Liver (tissue), 9 donors: ENCODE data around the gene ARMH3. TPM values are rescaled to one million over a fixed set of nuclear protein-coding genes. Genes with fewer than 3 reads are reported as not detected.
A peak's percentile ranks its signal among the peaks of the same experiment; 100 is the strongest.

ENCODE experiments used
- DNase-seq: peaks from one replicate; pipeline ENCODE4 v3.0.0-alpha.2; 2017; ENCODE audit warnings: low spot score
- H3K27ac ChIP-seq, 2 donors: one replicate each; pipeline ENCODE4 v1.7.0; 2013; ENCODE audit warnings: inconsistent platforms in 2 of 2, low read length in 2 of 2, control low read depth in 1 of 2, low read depth in 1 of 2, mild to moderate bottlenecking in 1 of 2
- H3K27me3 ChIP-seq, 4 donors: one replicate each; pipeline versions ENCODE4 v1.6.1 to v1.7.0; 2013; ENCODE audit warnings: low read length in 3 of 4, inconsistent platforms in 1 of 4, mild to moderate bottlenecking in 1 of 4, moderate library complexity in 1 of 4; ENCODE audit not compliant: control insufficient read depth in 4 of 4, insufficient read depth in 4 of 4
- H3K36me3 ChIP-seq, 4 donors: one replicate each; pipeline versions ENCODE4 v1.6.1 to v1.7.0; 2013; ENCODE audit warnings: low read length in 3 of 4, mild to moderate bottlenecking in 3 of 4, low read depth in 1 of 4, moderate library complexity in 1 of 4; ENCODE audit not compliant: control insufficient read depth in 4 of 4, insufficient read depth in 3 of 4
- H3K4me1 ChIP-seq, 4 donors: one replicate each; pipeline versions ENCODE4 v1.6.1 to v1.7.0; 2013; ENCODE audit warnings: low read length in 3 of 4, mild to moderate bottlenecking in 3 of 4, moderate library complexity in 1 of 4; ENCODE audit not compliant: control insufficient read depth in 4 of 4, insufficient read depth in 4 of 4
- H3K4me3 ChIP-seq, 3 donors: one replicate each; pipeline versions ENCODE4 v1.6.1 to v1.7.0; 2013; ENCODE audit warnings: low read length in 3 of 3, control low read depth in 1 of 3, low read depth in 1 of 3, mild to moderate bottlenecking in 1 of 3
- H3K9ac ChIP-seq, 2 donors: one replicate each; pipeline ENCODE4 v1.7.0; 2013; ENCODE audit warnings: low read length in 2 of 2, mild to moderate bottlenecking in 2 of 2, moderate library complexity in 2 of 2, control low read depth in 1 of 2, low read depth in 1 of 2
- H3K9me3 ChIP-seq, 4 donors: one replicate each; pipeline versions ENCODE4 v1.6.1 to v1.7.0; 2013; ENCODE audit warnings: low read length in 3 of 4; ENCODE audit not compliant: control insufficient read depth in 4 of 4
- EGR1 ChIP-seq, 2 donors: IDR thresholded peaks; 2 replicates each; pipeline ENCODE4 v1.6.1; 2016 to 2018; ENCODE audit warnings: antibody characterized with exemption in 2 of 2, low read depth in 2 of 2
- FOXA1 ChIP-seq: IDR thresholded peaks from 2 replicates; pipeline ENCODE4 v1.6.1; 2016; ENCODE audit warnings: antibody characterized with exemption
- FOXA2 ChIP-seq: IDR thresholded peaks from 2 replicates; pipeline ENCODE4 v1.6.1; 2016; ENCODE audit warnings: antibody characterized with exemption
- GABPA ChIP-seq, 2 donors: IDR thresholded peaks in 1 of 2; conservative IDR thresholded peaks in 1 of 2; 2 replicates each; pipeline ENCODE4 v1.6.1; 2016; ENCODE audit warnings: antibody characterized with exemption in 2 of 2, mild to moderate bottlenecking in 1 of 2, moderate library complexity in 1 of 2
- HNF4A ChIP-seq, 2 donors: conservative IDR thresholded peaks; 2 replicates each; pipeline ENCODE4 v1.6.1; 2016; ENCODE audit warnings: antibody characterized with exemption in 2 of 2, mild to moderate bottlenecking in 2 of 2
- HNF4G ChIP-seq: IDR thresholded peaks from 2 replicates; pipeline ENCODE4 v1.6.1; 2016; ENCODE audit warnings: antibody characterized with exemption
- JUND ChIP-seq, 2 donors: IDR thresholded peaks; 2 replicates each; pipeline ENCODE4 v1.6.1; 2016; ENCODE audit warnings: antibody characterized with exemption in 2 of 2
- NR2F2 ChIP-seq: IDR thresholded peaks from 2 replicates; pipeline ENCODE4 v1.6.1; 2016; ENCODE audit warnings: antibody characterized with exemption
- RAD21 ChIP-seq, 2 donors: IDR thresholded peaks; 2 replicates each; pipeline ENCODE4 v1.6.1; 2016; ENCODE audit warnings: antibody characterized with exemption in 2 of 2, mild to moderate bottlenecking in 2 of 2
- RXRA ChIP-seq, 2 donors: IDR thresholded peaks; 2 replicates each; pipeline ENCODE4 v1.6.1; 2017 to 2018; ENCODE audit warnings: antibody characterized with exemption in 2 of 2, mild to moderate bottlenecking in 1 of 2
- SP1 ChIP-seq: IDR thresholded peaks from 2 replicates; pipeline ENCODE4 v1.6.1; 2018; ENCODE audit warnings: antibody characterized with exemption, mild to moderate bottlenecking
- TAF1 ChIP-seq: conservative IDR thresholded peaks from 2 replicates; pipeline ENCODE4 v1.6.1; 2016; ENCODE audit warnings: antibody characterized with exemption, mild to moderate bottlenecking
- YY1 ChIP-seq: IDR thresholded peaks from 2 replicates; pipeline ENCODE4 v1.6.1; 2016; ENCODE audit warnings: antibody characterized with exemption, mild to moderate bottlenecking
- WGBS: extraction: QIAGEN DNeasy Blood & Tissue Kit; methylation state at CpG from one replicate; pipeline ENCODE4 v1.1.7; 2013; 5-methylcytosine and 5-hydroxymethylcytosine counted together
- polyA plus RNA-seq, 2 donors: library from polyadenylated mRNA; stranded (reverse) in 1 of 2; unstranded in 1 of 2; fragments of 200-250 nt in 1 of 2; fragments of >200 nt in 1 of 2; fragmentation: Nextera tagmentation in 1 of 2; extraction: Ambion mirVana in 1 of 2; gene quantifications; one replicate each; pipeline versions ENCODE4 v1.2.1 to v1.2.3, GENCODE V29; 2013 to 2015
- total RNA-seq, 2 donors: library from RNA; depleted of rRNA; stranded (reverse); fragments of >200 nt; gene quantifications; one replicate each; pipeline ENCODE4 v1.2.3, GENCODE V29; 2014
- TF ChIP-seq, protein P1 (sequence below): fragments of 150-350 bp; IDR thresholded peaks from 2 replicates; pipeline ENCODE4 v1.5.1; 2017; ENCODE audit warnings: improper control_type of control experiment, low read depth, low read length; ENCODE audit not compliant: missing input control
- TF ChIP-seq, protein P2 (sequence below): IDR thresholded peaks from 2 replicates; pipeline ENCODE4 v1.6.1; 2016; ENCODE audit warnings: antibody characterized with exemption
- TF ChIP-seq, protein P3 (sequence below): IDR thresholded peaks from 2 replicates; pipeline ENCODE4 v1.6.1; 2016; ENCODE audit warnings: antibody characterized with exemption
- TF ChIP-seq, protein P4 (sequence below): IDR thresholded peaks from 2 replicates; pipeline ENCODE4 v1.6.1; 2016; ENCODE audit warnings: antibody characterized with exemption, mild to moderate bottlenecking
- TF ChIP-seq, protein P5 (sequence below): IDR thresholded peaks from 2 replicates; pipeline ENCODE4 v1.6.1; 2016; ENCODE audit warnings: antibody characterized with exemption
- donor health status: healthy.
- donor health status: healthy.
- donor health status: healthy.
- donor health status: healthy.
- donor health status: healthy.

Gene ARMH3
- total and polyA plus RNA-seq, 4 donors = 5.3 to 14.9 (median 9.2) TPM

DNA sequence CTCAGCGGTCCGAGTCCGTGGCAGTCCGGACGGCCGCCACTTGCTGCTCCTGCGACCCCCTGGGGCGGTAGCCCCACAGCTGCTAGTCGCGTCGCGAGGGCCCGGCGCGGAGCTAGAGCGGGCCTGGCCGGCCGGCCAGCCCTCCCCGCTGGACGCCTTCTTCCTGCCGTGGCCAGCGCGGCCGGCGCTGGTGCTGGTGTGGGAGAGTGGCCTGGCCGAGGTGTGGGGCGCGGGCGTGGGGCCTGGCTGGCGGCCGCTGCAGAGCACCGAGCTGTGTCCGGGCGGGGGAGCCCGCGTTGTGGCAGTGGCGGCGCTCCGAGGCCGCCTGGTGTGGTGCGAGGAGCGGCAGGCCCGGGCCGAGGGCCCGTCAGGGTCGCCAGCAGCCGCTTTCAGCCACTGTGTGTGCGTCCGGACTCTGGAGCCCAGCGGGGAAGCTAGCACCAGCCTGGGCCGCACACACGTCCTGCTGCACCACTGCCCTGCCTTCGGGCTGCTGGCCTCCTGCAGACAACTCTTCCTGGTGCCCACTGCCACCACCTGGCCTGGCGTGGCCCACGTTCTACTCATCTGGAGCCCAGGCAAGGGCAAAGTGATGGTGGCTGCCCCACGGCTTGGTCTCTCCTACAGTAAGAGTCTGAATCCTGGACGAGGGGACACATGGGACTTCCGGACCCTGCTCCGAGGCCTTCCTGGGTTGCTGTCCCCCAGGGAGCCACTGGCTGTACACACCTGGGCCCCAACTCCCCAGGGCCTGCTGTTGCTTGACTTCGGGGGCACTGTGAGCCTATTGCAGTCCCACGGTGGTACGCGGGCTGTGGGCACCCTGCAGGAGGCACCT lies 9.8 kb upstream of the ARMH3 start (continued):
- TF ChIP-seq, protein P1, sequence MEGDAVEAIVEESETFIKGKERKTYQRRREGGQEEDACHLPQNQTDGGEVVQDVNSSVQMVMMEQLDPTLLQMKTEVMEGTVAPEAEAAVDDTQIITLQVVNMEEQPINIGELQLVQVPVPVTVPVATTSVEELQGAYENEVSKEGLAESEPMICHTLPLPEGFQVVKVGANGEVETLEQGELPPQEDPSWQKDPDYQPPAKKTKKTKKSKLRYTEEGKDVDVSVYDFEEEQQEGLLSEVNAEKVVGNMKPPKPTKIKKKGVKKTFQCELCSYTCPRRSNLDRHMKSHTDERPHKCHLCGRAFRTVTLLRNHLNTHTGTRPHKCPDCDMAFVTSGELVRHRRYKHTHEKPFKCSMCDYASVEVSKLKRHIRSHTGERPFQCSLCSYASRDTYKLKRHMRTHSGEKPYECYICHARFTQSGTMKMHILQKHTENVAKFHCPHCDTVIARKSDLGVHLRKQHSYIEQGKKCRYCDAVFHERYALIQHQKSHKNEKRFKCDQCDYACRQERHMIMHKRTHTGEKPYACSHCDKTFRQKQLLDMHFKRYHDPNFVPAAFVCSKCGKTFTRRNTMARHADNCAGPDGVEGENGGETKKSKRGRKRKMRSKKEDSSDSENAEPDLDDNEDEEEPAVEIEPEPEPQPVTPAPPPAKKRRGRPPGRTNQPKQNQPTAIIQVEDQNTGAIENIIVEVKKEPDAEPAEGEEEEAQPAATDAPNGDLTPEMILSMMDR = no peak

DNA sequence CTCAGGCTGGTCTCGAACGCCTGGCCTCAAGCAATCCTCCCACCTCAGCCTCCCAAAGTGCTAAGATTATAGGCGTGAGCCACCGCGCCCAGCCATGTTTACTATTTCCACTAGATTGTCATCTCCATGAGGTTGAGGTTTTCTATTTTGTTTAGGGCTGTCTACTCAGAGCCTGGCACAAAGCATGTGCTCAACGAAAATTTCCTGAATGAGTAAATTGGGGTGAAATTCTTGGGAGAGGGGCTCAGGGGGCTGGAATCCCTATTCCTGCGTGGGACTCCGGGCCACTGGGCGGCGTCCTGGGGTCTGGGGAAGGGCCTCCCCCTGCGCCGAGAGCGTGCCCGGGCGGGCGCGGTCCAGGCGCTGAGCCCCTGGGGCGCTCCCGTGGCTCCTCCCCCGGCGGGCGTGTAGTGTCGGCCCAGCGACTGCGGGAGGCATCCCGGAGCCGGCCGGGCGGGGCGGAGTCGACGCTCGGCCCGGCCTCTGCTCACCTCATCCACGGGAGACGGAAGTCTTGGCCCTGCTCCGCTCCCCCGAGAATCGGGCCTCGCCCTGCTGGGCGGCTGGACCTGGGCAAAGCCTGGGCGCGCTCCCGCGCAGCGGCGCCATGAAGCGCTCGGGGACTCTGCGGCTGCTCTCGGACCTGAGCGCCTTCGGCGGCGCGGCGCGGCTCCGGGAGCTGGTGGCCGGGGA lies 9.0 kb upstream of the ARMH3 start, which contains the start of gene HPS6:
Gene HPS6, plus strand, starts transcription at position 482 of the 693 bp plus-strand sequence. Its CDS starts 126 bp downstream, at position 608.
- Histone ChIP-seq H3K27ac (peak within 1 kb of the TSS; percentile 65 to 80), H3K4me1 (peaks cover 11 to 22% (median 15%) of the 10 kb centered on the region in 4 donors), H3K9ac (peak within 1 kb of the TSS in 1 of 2 donors; percentile 80), H3K36me3 (peaks cover 0 to 2% (median 0%) of the 10 kb centered on the region in 4 donors), H3K27me3 (no peaks in the 10 kb centered on the region), H3K4me3 (peak within 1 kb of the TSS; percentile 79 to 97 (median 89)), H3K9me3 (no peaks in the 10 kb centered on the region)
- no peak for TF ChIP-seq TAF1
- TF ChIP-seq YY1 = peak; percentile 52
- TF ChIP-seq RAD21 (IDR thresholded peaks at IDR 0.05) = peak in 1 of 2 donors; percentile 6
- no peak for TF ChIP-seq FOXA2
- TF ChIP-seq SP1 = peak; percentile 7
- TF ChIP-seq, protein P2, sequence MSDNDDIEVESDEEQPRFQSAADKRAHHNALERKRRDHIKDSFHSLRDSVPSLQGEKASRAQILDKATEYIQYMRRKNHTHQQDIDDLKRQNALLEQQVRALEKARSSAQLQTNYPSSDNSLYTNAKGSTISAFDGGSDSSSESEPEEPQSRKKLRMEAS = peak; percentile 31
- TF ChIP-seq, protein P3, sequence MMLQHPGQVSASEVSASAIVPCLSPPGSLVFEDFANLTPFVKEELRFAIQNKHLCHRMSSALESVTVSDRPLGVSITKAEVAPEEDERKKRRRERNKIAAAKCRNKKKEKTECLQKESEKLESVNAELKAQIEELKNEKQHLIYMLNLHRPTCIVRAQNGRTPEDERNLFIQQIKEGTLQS = no peak
- TF ChIP-seq RXRA (IDR thresholded peaks at IDR 0.05) = no peak
- TF ChIP-seq HNF4G = no peak
- peak in 1 of 2 donors; percentile 73 for TF ChIP-seq GABPA (IDR thresholded peaks at IDR 0.05 in 1 of 2, conservative IDR thresholded peaks at IDR 0.05 in 1 of 2)
- TF ChIP-seq EGR1 (IDR thresholded peaks at IDR 0.05; ENCODE audit: low read depth in 2 of 2) = no peak
- TF ChIP-seq, protein P1 = no peak
- TF ChIP-seq, protein P4, sequence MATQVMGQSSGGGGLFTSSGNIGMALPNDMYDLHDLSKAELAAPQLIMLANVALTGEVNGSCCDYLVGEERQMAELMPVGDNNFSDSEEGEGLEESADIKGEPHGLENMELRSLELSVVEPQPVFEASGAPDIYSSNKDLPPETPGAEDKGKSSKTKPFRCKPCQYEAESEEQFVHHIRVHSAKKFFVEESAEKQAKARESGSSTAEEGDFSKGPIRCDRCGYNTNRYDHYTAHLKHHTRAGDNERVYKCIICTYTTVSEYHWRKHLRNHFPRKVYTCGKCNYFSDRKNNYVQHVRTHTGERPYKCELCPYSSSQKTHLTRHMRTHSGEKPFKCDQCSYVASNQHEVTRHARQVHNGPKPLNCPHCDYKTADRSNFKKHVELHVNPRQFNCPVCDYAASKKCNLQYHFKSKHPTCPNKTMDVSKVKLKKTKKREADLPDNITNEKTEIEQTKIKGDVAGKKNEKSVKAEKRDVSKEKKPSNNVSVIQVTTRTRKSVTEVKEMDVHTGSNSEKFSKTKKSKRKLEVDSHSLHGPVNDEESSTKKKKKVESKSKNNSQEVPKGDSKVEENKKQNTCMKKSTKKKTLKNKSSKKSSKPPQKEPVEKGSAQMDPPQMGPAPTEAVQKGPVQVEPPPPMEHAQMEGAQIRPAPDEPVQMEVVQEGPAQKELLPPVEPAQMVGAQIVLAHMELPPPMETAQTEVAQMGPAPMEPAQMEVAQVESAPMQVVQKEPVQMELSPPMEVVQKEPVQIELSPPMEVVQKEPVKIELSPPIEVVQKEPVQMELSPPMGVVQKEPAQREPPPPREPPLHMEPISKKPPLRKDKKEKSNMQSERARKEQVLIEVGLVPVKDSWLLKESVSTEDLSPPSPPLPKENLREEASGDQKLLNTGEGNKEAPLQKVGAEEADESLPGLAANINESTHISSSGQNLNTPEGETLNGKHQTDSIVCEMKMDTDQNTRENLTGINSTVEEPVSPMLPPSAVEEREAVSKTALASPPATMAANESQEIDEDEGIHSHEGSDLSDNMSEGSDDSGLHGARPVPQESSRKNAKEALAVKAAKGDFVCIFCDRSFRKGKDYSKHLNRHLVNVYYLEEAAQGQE = peak; percentile 65
- no peak for TF ChIP-seq NR2F2
- no peak for TF ChIP-seq FOXA1
- TF ChIP-seq, protein P5, sequence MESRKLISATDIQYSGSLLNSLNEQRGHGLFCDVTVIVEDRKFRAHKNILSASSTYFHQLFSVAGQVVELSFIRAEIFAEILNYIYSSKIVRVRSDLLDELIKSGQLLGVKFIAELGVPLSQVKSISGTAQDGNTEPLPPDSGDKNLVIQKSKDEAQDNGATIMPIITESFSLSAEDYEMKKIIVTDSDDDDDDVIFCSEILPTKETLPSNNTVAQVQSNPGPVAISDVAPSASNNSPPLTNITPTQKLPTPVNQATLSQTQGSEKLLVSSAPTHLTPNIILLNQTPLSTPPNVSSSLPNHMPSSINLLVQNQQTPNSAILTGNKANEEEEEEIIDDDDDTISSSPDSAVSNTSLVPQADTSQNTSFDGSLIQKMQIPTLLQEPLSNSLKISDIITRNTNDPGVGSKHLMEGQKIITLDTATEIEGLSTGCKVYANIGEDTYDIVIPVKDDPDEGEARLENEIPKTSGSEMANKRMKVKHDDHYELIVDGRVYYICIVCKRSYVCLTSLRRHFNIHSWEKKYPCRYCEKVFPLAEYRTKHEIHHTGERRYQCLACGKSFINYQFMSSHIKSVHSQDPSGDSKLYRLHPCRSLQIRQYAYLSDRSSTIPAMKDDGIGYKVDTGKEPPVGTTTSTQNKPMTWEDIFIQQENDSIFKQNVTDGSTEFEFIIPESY = no peak
- TF ChIP-seq HNF4A (conservative IDR thresholded peaks at IDR 0.05) = no peak
- TF ChIP-seq JUND (IDR thresholded peaks at IDR 0.05) = no peak
- peak; percentile 88 for DNase-seq
- WGBS = 3% methylated on average over 61 of the region's 61 CpGs
